Duodenal mucosa (tissue), 2 donors: ENCODE data around the gene GSTM2.

Experiments
- H3K27ac ChIP-seq: one replicate; pipeline ENCODE4 v1.7.0; 2013; ENCODE audit warnings: low read depth, low read length
- H3K27me3 ChIP-seq, 2 donors: one replicate each; pipeline ENCODE4 v1.7.0; 2013; ENCODE audit warnings: low read length in 2 of 2, control low read depth in 1 of 2; ENCODE audit not compliant: insufficient read depth in 2 of 2, control insufficient read depth in 1 of 2
- H3K36me3 ChIP-seq, 2 donors: one replicate each; pipeline ENCODE4 v1.7.0; 2013; ENCODE audit warnings: low read length in 2 of 2, control low read depth in 1 of 2; ENCODE audit not compliant: insufficient read depth in 2 of 2, control insufficient read depth in 1 of 2
- H3K4me1 ChIP-seq, 2 donors: one replicate each; pipeline ENCODE4 v1.7.0; 2013; ENCODE audit warnings: low read length in 2 of 2, control low read depth in 1 of 2; ENCODE audit not compliant: insufficient read depth in 2 of 2, control insufficient read depth in 1 of 2
- H3K4me3 ChIP-seq, 2 donors: one replicate each; pipeline ENCODE4 v1.7.0; 2013; ENCODE audit warnings: low read length in 2 of 2, low read depth in 1 of 2
- H3K9ac ChIP-seq, 2 donors: one replicate each; pipeline ENCODE4 v1.7.0; 2013; ENCODE audit warnings: low read length in 2 of 2, low read depth in 1 of 2
- H3K9me3 ChIP-seq, 2 donors: one replicate each; pipeline ENCODE4 v1.7.0; 2013; ENCODE audit warnings: low read length in 2 of 2, control low read depth in 1 of 2; ENCODE audit not compliant: control insufficient read depth in 1 of 2

The GSTM2 gene

GRCh38 chr1:109667452-109668122, at the start of gene GSTM2:
GSTM2 (plus strand) TSS chr1:109668057; CDS start chr1:109668116, 59 bp downstream.
- no peaks in the 10 kb centered on the region for H3K36me3 ChIP-seq
- H3K27me3 ChIP-seq = no peaks in the 10 kb centered on the region
- no peak within 1 kb of the TSS for H3K27ac ChIP-seq
- peaks cover 3 to 11% of the 10 kb centered on the region in 2 donors for H3K4me1 ChIP-seq
- peak within 1 kb of the TSS; percentile 62 to 66 for H3K4me3 ChIP-seq
- H3K9me3 ChIP-seq = no peaks in the 10 kb centered on the region
- peak within 1 kb of the TSS; percentile 38 to 48 for H3K9ac ChIP-seq

- Histone ChIP-seq H3K36me3 (no peaks in the 10 kb centered on the region), H3K9me3 (no peaks in the 10 kb centered on the region), H3K4me1 (peaks cover 56 to 71% of the 10 kb centered on the region in 2 donors), H3K4me3 (peak overlapping the region; percentile 89 to 98), H3K27me3 (no peaks in the 10 kb centered on the region), H3K27ac (peak overlapping the region; percentile 74), H3K9ac (peak overlapping the region; percentile 23 to 79)
Observed at GRCh38 chr1:109618661-109619575, 48.9 kb upstream of the GSTM2 start.

DNA sequence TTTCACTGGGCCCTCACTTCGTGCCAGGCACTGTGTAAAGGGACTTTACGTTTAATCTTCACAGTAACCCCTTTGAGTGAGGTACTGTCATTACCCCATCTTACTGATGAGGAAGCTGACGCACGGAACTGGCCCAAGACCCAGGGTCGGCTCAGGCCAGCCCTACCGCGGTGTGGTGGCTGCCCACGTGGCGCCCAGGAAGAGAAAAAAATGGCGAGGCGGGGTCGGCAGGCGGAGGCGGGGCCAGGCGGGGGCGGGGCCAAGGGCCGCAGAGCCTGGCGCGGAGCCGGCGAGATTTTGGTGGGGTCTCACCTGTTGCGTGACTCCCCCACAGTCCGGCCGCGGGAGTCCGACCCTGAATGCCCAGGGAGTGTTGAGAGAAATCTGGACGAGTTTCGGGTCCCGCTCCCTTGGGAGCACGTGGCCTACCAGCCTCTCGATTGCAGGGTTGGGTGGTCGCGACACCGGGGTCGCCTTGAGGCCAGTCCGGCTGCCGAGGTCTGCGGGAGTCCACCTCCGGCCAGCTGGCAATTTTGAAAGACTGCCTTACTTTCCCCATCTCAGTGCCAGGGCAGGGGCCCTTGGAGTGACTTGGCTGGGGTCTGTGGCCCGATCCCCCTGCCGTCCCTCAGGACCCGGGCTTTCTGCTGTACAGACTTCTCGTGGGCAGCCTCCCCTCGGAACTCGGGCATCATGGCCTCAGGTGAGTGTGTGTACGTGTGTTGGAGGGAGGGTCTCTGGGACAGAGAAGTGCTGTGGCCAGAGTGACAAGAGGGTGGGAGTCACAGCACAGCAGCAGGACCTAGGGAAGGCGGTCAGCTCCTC, 48.1 kb upstream of the GSTM2 start, which contains the start of the genes AMPD2 and GNAT2:
TSS of gene AMPD2 (plus strand) at position 262 of the 825 bp plus-strand sequence. CDS start 1,339 bp downstream, outside the sequence.
TSS of gene GNAT2 (minus strand) at position 41 of the 825 bp plus-strand sequence. CDS start 6,746 bp downstream, outside the sequence.
- no peaks in the 10 kb centered on the region for H3K36me3 ChIP-seq
- H3K4me3 ChIP-seq = peak within 1 kb of the TSS; percentile 89 to 98
- peaks cover 60 to 66% of the 10 kb centered on the region in 2 donors for H3K4me1 ChIP-seq
- no peaks in the 10 kb centered on the region for H3K9me3 ChIP-seq
- H3K27ac ChIP-seq = peak within 1 kb of the TSS; percentile 74
- no peaks in the 10 kb centered on the region for H3K27me3 ChIP-seq
- peak within 1 kb of the TSS; percentile 79 to 93 for H3K9ac ChIP-seq

GRCh38 chr1:109620401-109620791, 47.5 kb upstream of the GSTM2 start:
- Histone ChIP-seq H3K36me3 (peaks cover 0 to 2% of the 10 kb centered on the region in 2 donors), H3K9me3 (no peaks in the 10 kb centered on the region), H3K4me3 (peak overlapping the region; percentile 89 to 98), H3K4me1 (peaks cover 60 to 66% of the 10 kb centered on the region in 2 donors), H3K27me3 (no peaks in the 10 kb centered on the region), H3K27ac (peak overlapping the region; percentile 74), H3K9ac (peak overlapping the region; percentile 79 to 93)

DNA sequence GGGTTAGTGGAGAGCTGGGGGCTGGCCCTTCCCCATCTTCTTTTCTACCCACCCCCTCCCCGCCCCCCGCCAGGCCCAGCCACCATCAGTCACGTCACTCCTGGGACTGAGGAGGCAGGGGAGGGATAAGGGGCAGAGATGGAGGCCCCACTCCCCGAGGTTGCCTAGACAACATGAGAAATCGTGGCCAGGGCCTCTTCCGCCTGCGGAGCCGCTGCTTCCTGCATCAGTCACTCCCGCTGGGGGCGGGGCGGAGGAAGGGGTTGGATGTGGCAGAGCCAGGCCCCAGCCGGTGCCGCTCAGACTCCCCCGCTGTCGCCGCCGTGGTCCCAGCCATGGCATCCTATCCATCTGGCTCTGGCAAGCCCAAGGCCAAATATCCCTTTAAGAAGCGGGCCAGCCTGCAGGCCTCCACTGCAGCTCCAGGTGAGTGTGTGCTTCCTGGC, 47.0 kb upstream of the GSTM2 start:
- Histone ChIP-seq H3K4me3 (peak overlapping the region; percentile 89 to 98), H3K9ac (peak overlapping the region; percentile 79 to 93), H3K27ac (peak overlapping the region; percentile 74), H3K4me1 (peaks cover 60 to 64% of the 10 kb centered on the region in 2 donors), H3K36me3 (peaks cover 0 to 7% of the 10 kb centered on the region in 2 donors), H3K27me3 (no peaks in the 10 kb centered on the region), H3K9me3 (no peaks in the 10 kb centered on the region)

- Histone ChIP-seq H3K9ac (peak overlapping the region; percentile 62 to 70), H3K36me3 (peaks cover under 1 to 14% of the 10 kb centered on the region in 2 donors), H3K4me3 (peak overlapping the region; percentile 89 to 98), H3K27me3 (no peaks in the 10 kb centered on the region), H3K4me1 (peaks cover 57% of the 10 kb centered on the region in 2 donors), H3K27ac (no peak overlapping the region), H3K9me3 (no peaks in the 10 kb centered on the region)
Observed at GRCh38 chr1:109621379-109622136, 46.3 kb upstream of the GSTM2 start.

DNA sequence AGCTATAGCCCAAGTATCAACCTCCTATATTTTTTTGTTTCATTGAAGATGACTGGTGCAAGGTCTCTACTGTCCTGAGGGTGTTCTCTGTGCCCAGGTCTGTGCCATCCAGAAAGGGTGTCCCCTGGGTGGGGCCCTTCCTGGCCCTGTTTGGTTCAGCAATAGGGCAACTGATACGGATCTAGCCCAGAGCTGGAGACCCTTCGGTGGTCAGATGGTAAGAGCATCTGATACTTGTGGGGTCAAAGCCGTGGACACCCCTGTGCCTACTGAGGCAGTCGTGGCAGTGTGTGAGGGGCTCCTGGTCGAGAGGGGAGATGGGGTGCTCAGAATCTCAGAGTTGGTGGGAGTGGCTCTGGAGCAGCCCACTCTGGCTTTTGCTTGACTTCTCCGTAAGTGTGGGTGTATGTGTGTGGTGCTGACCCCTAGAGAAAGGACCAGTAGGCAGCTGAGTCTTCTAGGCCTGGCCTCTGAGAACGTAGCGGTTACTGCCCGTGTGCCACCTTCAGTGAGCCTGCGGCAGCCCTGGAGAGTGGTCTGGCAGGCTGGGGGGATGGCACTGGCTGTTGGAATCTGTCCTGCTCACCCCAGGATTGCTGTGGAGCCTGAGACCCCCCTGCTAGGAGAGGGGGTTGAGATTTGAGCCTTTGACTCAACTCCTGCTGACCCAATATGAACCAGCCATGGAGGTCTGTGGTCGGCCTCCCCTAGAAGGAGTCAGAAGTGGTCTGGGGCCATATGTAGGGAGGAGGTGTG, 45.5 kb upstream of the GSTM2 start:
- peaks cover 8 to 22% of the 10 kb centered on the region in 2 donors for H3K36me3 ChIP-seq
- no peaks in the 10 kb centered on the region for H3K27me3 ChIP-seq
- H3K4me3 ChIP-seq = peak overlapping the region; percentile 89 to 98

DNA sequence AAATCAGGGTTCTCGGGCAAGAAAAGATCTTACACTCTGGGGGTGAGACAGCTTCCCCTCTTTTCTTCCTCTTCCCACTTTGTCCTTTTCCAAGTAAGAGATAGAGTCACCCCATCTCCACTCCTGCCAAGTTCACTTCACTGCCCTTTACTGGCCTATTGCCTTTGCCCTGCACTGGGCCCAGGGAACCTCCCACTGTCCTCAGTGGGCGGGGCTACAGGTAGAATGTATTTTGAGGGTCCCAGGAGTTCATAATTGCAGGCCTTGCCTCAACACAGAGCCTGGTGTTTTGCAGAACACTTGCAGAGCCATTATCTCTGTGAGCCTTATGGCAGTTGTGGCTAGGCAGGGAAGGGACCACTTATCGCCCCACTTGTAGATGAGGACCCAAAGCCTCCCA, 45.0 kb upstream of the GSTM2 start:
- Histone ChIP-seq H3K27ac (no peak overlapping the region), H3K9ac (peak overlapping the region in 1 of 2 donors; percentile 62), H3K27me3 (no peaks in the 10 kb centered on the region), H3K36me3 (peaks cover 13 to 27% of the 10 kb centered on the region in 2 donors), H3K4me1 (peaks cover 44 to 51% of the 10 kb centered on the region in 2 donors), H3K4me3 (peak overlapping the region in 1 of 2 donors; percentile 98), H3K9me3 (no peaks in the 10 kb centered on the region)

More for the DNA sequence above, 45.5 kb upstream of the GSTM2 start:
- peak overlapping the region; percentile 62 to 70 for H3K9ac ChIP-seq
- peaks cover 49 to 51% of the 10 kb centered on the region in 2 donors for H3K4me1 ChIP-seq
- H3K9me3 ChIP-seq = no peaks in the 10 kb centered on the region
- no peak overlapping the region for H3K27ac ChIP-seq
